ENCODE data around the gene NDUFS7.

Gene NDUFS7

GRCh38 chr19:1411255-1412191 lies 27.8 kb downstream of the NDUFS7 start:
- H3K4me3 ChIP-seq (ENCODE audit: low read depth, low read length): no peak overlapping the region
- TF ChIP-seq CTCF (IDR thresholded peaks at IDR 0.05; ENCODE audit: low read depth, low read length): no peak

GRCh38 chr19:1412323-1412923 lies 28.7 kb downstream of the NDUFS7 start:
- no peak for TF ChIP-seq CTCF (IDR thresholded peaks at IDR 0.05; ENCODE audit: low read depth, low read length)

GRCh38 chr19:1412995-1413800 lies 29.5 kb downstream of the NDUFS7 start:
- TF ChIP-seq CTCF (IDR thresholded peaks at IDR 0.05; ENCODE audit: low read depth, low read length): no peak
- no peak overlapping the region for H3K4me3 ChIP-seq (ENCODE audit: low read depth, low read length)

More at GRCh38 chr19:1412323-1412923, 28.7 kb downstream of the NDUFS7 start:
- no peak overlapping the region for H3K4me3 ChIP-seq (ENCODE audit: low read depth, low read length)

- TF ChIP-seq CTCF (IDR thresholded peaks at IDR 0.05; ENCODE audit: low read depth, low read length): no peak
- no peak overlapping the region for H3K4me3 ChIP-seq (ENCODE audit: low read depth, low read length)
Observed at GRCh38 chr19:1416014-1416841, 32.5 kb downstream of the NDUFS7 start.

- TF ChIP-seq CTCF (IDR thresholded peaks at IDR 0.05; ENCODE audit: low read depth, low read length): no peak
Observed at GRCh38 chr19:1417145-1417544, 33.4 kb downstream of the NDUFS7 start.

GRCh38 chr19:1417681-1418495 lies 34.2 kb downstream of the NDUFS7 start:
- H3K4me3 ChIP-seq (ENCODE audit: low read depth, low read length): no peak overlapping the region
- TF ChIP-seq CTCF (IDR thresholded peaks at IDR 0.05; ENCODE audit: low read depth, low read length): no peak

More at GRCh38 chr19:1417145-1417544, 33.4 kb downstream of the NDUFS7 start:
- no peak overlapping the region for H3K4me3 ChIP-seq (ENCODE audit: low read depth, low read length)
